Left ventricle myocardium inferior (tissue), 1 donor: ENCODE data around the gene RAF1. TPM values are rescaled to one million over a fixed set of nuclear protein-coding genes. Genes with fewer than 3 reads are reported as not detected.

Source experiments
- DNase-seq: peaks from one replicate; pipeline ENCODE4 v3.0.0-alpha.2; 2020
- H3K27ac ChIP-seq: fragments of 200-600 bp; replicated peaks from 2 replicates; pipeline ENCODE4 v1.8.0; 2021
- H3K27me3 ChIP-seq: fragments of 200-600 bp; 2 replicates; pipeline ENCODE4 v1.8.0; 2021; ENCODE audit warnings: low read depth
- H3K36me3 ChIP-seq: fragments of 200-600 bp; 2 replicates; pipeline ENCODE4 v1.8.0; 2021
- H3K4me1 ChIP-seq: fragments of 200-600 bp; 2 replicates; pipeline ENCODE4 v1.8.0; 2021
- H3K4me3 ChIP-seq: fragments of 200-600 bp; 2 replicates; pipeline ENCODE4 v1.8.0; 2021; ENCODE audit warnings: mild to moderate bottlenecking, moderate library complexity
- H3K9me3 ChIP-seq: fragments of 200-600 bp; replicated peaks from 2 replicates; pipeline ENCODE4 v1.8.0; 2021
- intact Hi-C: fragments of 100-400 bp; cut with micrococcal nuclease; formaldehyde crosslinking; loops from one replicate; pipeline ENCODE4 v1.11.0; 2022
- total RNA-seq: library from RNA; stranded (reverse); fragmentation: NEBNext Ultra II Directional; extraction: Animal tissue kit (Norgen Biotek cat#: 25700); gene quantifications from one replicate; pipeline ENCODE4 v1.2.1, GENCODE V29; 2021
- TF ChIP-seq, protein P1 (sequence below): fragments of 200-600 bp; IDR thresholded peaks from 2 replicates; pipeline ENCODE4 v1.8.0; 2021; ENCODE audit warnings: antibody characterized with exemption, mild to moderate bottlenecking, borderline replicate concordance
- donor health status: DM: no; HTN: yes; CAD: no; lungs with severe emphysema.

RAF1 gene
- total RNA-seq, 1 donor from 2014 or later: 137 TPM

- DNase-seq: no peak
- TF ChIP-seq, protein P1, sequence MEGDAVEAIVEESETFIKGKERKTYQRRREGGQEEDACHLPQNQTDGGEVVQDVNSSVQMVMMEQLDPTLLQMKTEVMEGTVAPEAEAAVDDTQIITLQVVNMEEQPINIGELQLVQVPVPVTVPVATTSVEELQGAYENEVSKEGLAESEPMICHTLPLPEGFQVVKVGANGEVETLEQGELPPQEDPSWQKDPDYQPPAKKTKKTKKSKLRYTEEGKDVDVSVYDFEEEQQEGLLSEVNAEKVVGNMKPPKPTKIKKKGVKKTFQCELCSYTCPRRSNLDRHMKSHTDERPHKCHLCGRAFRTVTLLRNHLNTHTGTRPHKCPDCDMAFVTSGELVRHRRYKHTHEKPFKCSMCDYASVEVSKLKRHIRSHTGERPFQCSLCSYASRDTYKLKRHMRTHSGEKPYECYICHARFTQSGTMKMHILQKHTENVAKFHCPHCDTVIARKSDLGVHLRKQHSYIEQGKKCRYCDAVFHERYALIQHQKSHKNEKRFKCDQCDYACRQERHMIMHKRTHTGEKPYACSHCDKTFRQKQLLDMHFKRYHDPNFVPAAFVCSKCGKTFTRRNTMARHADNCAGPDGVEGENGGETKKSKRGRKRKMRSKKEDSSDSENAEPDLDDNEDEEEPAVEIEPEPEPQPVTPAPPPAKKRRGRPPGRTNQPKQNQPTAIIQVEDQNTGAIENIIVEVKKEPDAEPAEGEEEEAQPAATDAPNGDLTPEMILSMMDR: no peak
- Histone ChIP-seq H3K27me3 (no peaks in the 10 kb centered on the region), H3K9me3 (no peaks in the 10 kb centered on the region), H3K27ac (peak overlapping the region; percentile 19), H3K4me3 (no peak overlapping the region), H3K4me1 (peaks cover 29% of the 10 kb centered on the region), H3K36me3 (peaks cover 91% of the 10 kb centered on the region)
- intact Hi-C loops: no loop called here
Observed at GRCh38 chr3:12579456-12579855, 84.5 kb downstream of the RAF1 start.

- TF ChIP-seq, protein P1: no peak
- Histone ChIP-seq H3K9me3 (no peaks in the 10 kb centered on the region), H3K36me3 (peaks cover 91% of the 10 kb centered on the region), H3K4me3 (no peak overlapping the region), H3K27me3 (no peaks in the 10 kb centered on the region), H3K4me1 (peaks cover 36% of the 10 kb centered on the region), H3K27ac (no peak overlapping the region)
- intact Hi-C loops: no loop called here
- no peak for DNase-seq
Observed at GRCh38 chr3:12578742-12579141, 85.2 kb downstream of the RAF1 start.

GRCh38 chr3:12577379-12577778 lies 86.5 kb downstream of the RAF1 start:
- no peak overlapping the region for H3K27ac ChIP-seq
- no peaks in the 10 kb centered on the region for H3K9me3 ChIP-seq
- peaks cover 91% of the 10 kb centered on the region for H3K36me3 ChIP-seq
- intact Hi-C loops: no loop called here
- no peak for DNase-seq
- peaks cover 40% of the 10 kb centered on the region for H3K4me1 ChIP-seq
- no peak overlapping the region for H3K4me3 ChIP-seq
- H3K27me3 ChIP-seq: no peaks in the 10 kb centered on the region
- TF ChIP-seq, protein P1: no peak

GRCh38 chr3:12574661-12575060 lies 89.3 kb downstream of the RAF1 start:
- DNase-seq: no peak
- Histone ChIP-seq H3K27me3 (no peaks in the 10 kb centered on the region), H3K36me3 (peaks cover 97% of the 10 kb centered on the region), H3K4me1 (peaks cover 30% of the 10 kb centered on the region), H3K27ac (peak overlapping the region; percentile 81), H3K9me3 (no peaks in the 10 kb centered on the region), H3K4me3 (no peak overlapping the region)
- intact Hi-C loops: no loop called here
- TF ChIP-seq, protein P1: no peak

DNA sequence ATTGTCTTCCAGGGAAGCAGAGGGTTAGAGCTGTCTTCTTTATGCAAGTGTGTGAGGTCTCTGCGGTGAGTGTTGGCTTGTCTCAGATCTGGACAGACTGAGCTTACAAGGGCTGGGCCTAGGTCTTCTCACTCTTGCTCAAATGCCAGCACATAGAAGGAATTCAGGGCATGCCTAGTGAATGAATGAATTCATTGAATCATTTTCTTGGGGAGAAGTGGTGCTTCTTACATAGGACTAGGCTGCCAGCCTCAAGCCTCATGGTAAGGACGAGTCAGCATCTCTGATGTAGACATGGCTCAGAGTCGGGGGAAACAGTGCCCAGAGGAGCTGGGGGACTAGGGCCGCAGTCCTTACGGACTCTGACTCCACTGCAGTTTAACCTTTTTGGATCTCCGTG lies 89.8 kb downstream of the RAF1 start:
- DNase-seq: no peak
- intact Hi-C loops: no loop called here
- Histone ChIP-seq H3K4me1 (peaks cover 25% of the 10 kb centered on the region), H3K9me3 (no peaks in the 10 kb centered on the region), H3K27me3 (no peaks in the 10 kb centered on the region), H3K4me3 (no peak overlapping the region), H3K36me3 (peaks cover 97% of the 10 kb centered on the region), H3K27ac (peak overlapping the region; percentile 81)
- TF ChIP-seq, protein P1: no peak

DNA sequence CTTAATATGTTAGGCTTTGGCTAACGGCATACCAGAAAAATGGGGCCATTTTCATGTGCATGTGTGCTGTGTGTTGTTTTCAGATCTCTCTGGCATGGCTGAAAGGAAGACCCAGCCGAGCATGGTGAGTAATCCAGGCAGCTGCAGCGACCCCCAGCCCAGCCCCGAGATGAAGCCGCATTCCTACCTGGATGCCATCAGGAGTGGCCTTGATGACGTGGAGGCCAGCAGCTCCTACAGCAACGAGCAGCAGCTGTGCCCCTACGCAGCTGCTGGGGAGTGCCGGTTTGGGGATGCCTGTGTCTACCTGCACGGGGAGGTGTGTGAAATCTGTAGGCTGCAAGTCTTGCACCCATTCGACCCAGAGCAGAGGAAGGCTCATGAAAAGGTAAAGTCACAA lies 91.9 kb downstream of the RAF1 start:
- intact Hi-C loops: no loop called here
- TF ChIP-seq, protein P1: no peak
- no peak overlapping the region for H3K27ac ChIP-seq
- peaks cover 44% of the 10 kb centered on the region for H3K4me1 ChIP-seq
- H3K9me3 ChIP-seq: peaks cover 2% of the 10 kb centered on the region
- H3K4me3 ChIP-seq: no peak overlapping the region
- no peaks in the 10 kb centered on the region for H3K27me3 ChIP-seq
- peaks cover 80% of the 10 kb centered on the region for H3K36me3 ChIP-seq
- DNase-seq: no peak
